ENCODE measurements around the gene SHISA9. TPM values are rescaled to one million over a fixed set of nuclear protein-coding genes. Genes with fewer than 3 reads are reported as not detected.

Gene SHISA9
- polyA plus RNA-seq, 3 donors = 0.01 TPM; not detected in 2

DNA sequence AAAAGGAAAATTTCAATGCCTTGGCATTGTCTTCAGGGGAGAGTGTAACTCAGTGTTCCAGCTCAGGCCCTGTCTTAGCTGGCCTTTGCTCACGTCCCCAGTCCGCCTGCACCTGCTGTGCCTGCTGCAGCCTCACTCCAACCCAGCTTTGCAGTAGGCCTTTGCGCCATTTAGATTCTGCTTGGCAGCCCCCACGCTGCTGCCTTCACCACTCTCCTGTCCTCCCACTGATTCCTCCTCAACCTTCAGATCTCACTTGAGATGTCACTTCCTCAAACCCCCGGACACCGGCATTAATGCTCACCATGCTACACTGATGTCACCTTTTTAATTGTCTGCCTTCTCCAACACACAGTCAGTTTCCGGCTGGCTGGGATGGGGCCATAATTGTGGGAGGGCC is 166.2 kb downstream of the SHISA9 start:
- no peak overlapping the region for H3K4me3 Mint-ChIP-seq
- H3K4me1 Mint-ChIP-seq = no peaks in the 10 kb centered on the region
- Histone ChIP-seq H3K4me1 (ENCODE audit: control insufficient read depth in 1 of 2, insufficient read depth in 2 of 2, low read length in 2 of 2) (no peaks in the 10 kb centered on the region), H3K79me2 (ENCODE audit: insufficient read depth, low read length) (no peaks in the 10 kb centered on the region), H3K4me3 (replicated peaks in 1 of 3; ENCODE audit: low read depth in 2 of 3, low read length in 3 of 3) (no peak overlapping the region), H3K9ac (ENCODE audit: insufficient read depth, low read length, poor library complexity, severe bottlenecking) (no peak overlapping the region), H3K36me3 (replicated peaks in 1 of 2; ENCODE audit: control insufficient read depth in 1 of 2, insufficient read depth in 2 of 2, low read length in 2 of 2) (no peaks in the 10 kb centered on the region), H3K9me3 (replicated peaks in 1 of 2; ENCODE audit: control insufficient read depth in 1 of 2, insufficient read depth in 1 of 2, low read length in 2 of 2) (peaks cover 11 to 20% of the 10 kb centered on the region in 2 donors), H3K4me2 (replicated peaks; ENCODE audit: extremely low read depth, low read length, poor library complexity, severe bottlenecking) (no peak overlapping the region), H4K20me1 (ENCODE audit: insufficient read depth, low read length) (no peaks in the 10 kb centered on the region), H2AFZ (ENCODE audit: insufficient read depth, low read depth, low read length, poor library complexity, severe bottlenecking) (no peak overlapping the region), H3K27ac (ENCODE audit: low read depth in 1 of 2, low read length in 2 of 2) (no peak overlapping the region), H3K27me3 (ENCODE audit: control insufficient read depth in 2 of 2, insufficient read depth in 2 of 2, low read length in 2 of 2) (no peaks in the 10 kb centered on the region)
- TF ChIP-seq, protein P1, sequence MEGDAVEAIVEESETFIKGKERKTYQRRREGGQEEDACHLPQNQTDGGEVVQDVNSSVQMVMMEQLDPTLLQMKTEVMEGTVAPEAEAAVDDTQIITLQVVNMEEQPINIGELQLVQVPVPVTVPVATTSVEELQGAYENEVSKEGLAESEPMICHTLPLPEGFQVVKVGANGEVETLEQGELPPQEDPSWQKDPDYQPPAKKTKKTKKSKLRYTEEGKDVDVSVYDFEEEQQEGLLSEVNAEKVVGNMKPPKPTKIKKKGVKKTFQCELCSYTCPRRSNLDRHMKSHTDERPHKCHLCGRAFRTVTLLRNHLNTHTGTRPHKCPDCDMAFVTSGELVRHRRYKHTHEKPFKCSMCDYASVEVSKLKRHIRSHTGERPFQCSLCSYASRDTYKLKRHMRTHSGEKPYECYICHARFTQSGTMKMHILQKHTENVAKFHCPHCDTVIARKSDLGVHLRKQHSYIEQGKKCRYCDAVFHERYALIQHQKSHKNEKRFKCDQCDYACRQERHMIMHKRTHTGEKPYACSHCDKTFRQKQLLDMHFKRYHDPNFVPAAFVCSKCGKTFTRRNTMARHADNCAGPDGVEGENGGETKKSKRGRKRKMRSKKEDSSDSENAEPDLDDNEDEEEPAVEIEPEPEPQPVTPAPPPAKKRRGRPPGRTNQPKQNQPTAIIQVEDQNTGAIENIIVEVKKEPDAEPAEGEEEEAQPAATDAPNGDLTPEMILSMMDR (IDR thresholded peaks at IDR 0.05) = no peak
- H3K9me3 Mint-ChIP-seq = peaks cover 2 to 20% (median 9%) of the 10 kb centered on the region in 7 donors
- intact Hi-C loops (cut with micrococcal nuclease) = no loop called here
- DNase-seq = no peak
- WGBS (ENCODE audit: insufficient coverage) = 87% methylated on average over 5 of the region's 7 CpGs
- peaks cover 0 to 5% (median 3%) of the 10 kb centered on the region in 3 donors for H3K27me3 Mint-ChIP-seq (ENCODE audit: low read depth in 3 of 3)
- H3K27ac Mint-ChIP-seq = no peak overlapping the region
- H3K36me3 Mint-ChIP-seq = no peaks in the 10 kb centered on the region

DNA sequence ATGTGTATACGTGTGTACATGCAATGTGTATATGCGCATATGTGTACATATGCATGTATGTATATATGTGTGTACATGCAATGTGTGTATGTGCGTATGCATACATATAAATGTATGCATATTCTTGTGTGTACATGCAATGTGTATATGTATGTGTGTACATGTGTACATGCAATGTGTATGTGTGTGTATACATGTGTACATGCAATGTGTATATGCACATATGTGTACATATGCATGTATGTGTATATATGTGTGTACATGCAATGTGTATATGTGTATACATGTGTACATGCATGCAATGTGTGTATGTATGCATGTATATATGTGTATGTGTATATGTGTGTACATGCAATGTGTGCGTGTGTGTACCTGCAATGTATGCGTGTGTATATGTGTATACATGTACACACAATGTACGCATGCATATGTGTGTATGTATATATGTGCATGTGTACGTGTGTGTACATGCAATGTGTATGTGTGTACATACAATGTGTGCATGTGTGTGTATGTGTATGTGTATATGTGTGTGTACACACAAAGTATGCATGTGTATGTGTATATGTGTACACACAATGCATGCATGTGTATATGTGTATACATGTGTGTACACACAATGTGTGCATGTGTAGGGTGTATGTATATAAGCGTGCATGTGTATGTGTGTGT is 167.7 kb downstream of the SHISA9 start:
- no peaks in the 10 kb centered on the region for H3K4me1 Mint-ChIP-seq
- intact Hi-C loops (cut with micrococcal nuclease) = no loop called here

More for the DNA sequence above, 167.7 kb downstream of the SHISA9 start:
- TF ChIP-seq, protein P1 (IDR thresholded peaks at IDR 0.05) = no peak
- Histone ChIP-seq H3K27me3 (ENCODE audit: control insufficient read depth in 2 of 2, insufficient read depth in 2 of 2, low read length in 2 of 2) (no peaks in the 10 kb centered on the region), H3K4me2 (replicated peaks; ENCODE audit: extremely low read depth, low read length, poor library complexity, severe bottlenecking) (no peak overlapping the region), H3K36me3 (replicated peaks in 1 of 2; ENCODE audit: control insufficient read depth in 1 of 2, insufficient read depth in 2 of 2, low read length in 2 of 2) (no peaks in the 10 kb centered on the region), H3K27ac (ENCODE audit: low read depth in 1 of 2, low read length in 2 of 2) (no peak overlapping the region), H4K20me1 (ENCODE audit: insufficient read depth, low read length) (no peaks in the 10 kb centered on the region), H3K4me3 (replicated peaks in 1 of 3; ENCODE audit: low read depth in 2 of 3, low read length in 3 of 3) (no peak overlapping the region), H3K9ac (ENCODE audit: insufficient read depth, low read length, poor library complexity, severe bottlenecking) (no peak overlapping the region), H2AFZ (ENCODE audit: insufficient read depth, low read depth, low read length, poor library complexity, severe bottlenecking) (no peak overlapping the region), H3K79me2 (ENCODE audit: insufficient read depth, low read length) (no peaks in the 10 kb centered on the region), H3K9me3 (replicated peaks in 1 of 2; ENCODE audit: control insufficient read depth in 1 of 2, insufficient read depth in 1 of 2, low read length in 2 of 2) (peaks cover 11 to 20% of the 10 kb centered on the region in 2 donors), H3K4me1 (ENCODE audit: control insufficient read depth in 1 of 2, insufficient read depth in 2 of 2, low read length in 2 of 2) (no peaks in the 10 kb centered on the region)
- peaks cover 0 to 5% (median 3%) of the 10 kb centered on the region in 3 donors for H3K27me3 Mint-ChIP-seq (ENCODE audit: low read depth in 3 of 3)
- DNase-seq = no peak
- H3K36me3 Mint-ChIP-seq = no peaks in the 10 kb centered on the region
- no peak overlapping the region for H3K27ac Mint-ChIP-seq
- WGBS (ENCODE audit: insufficient coverage) = 97% methylated on average over 8 of the region's 8 CpGs
- H3K9me3 Mint-ChIP-seq = peaks cover 2 to 24% (median 12%) of the 10 kb centered on the region in 7 donors
- no peak overlapping the region for H3K4me3 Mint-ChIP-seq

Data from CD14-positive monocyte (primary cell).